GM12873 (cell line): ENCODE measurements around the gene CPN2.
A peak's percentile ranks its signal among the peaks of the same experiment; 100 is the strongest.

ENCODE experiments used
- CTCF ChIP-seq: IDR thresholded peaks from 2 replicates; pipeline ENCODE4 v1.5.1; 2012; ENCODE audit warnings: low read depth, mild to moderate bottlenecking, moderate library complexity, low read length, control low read depth; ENCODE audit not compliant: insufficient read depth; ENCODE audit errors: missing control alignments

CPN2 gene

GRCh38 chr3:194336601-194337355 lies 14.3 kb downstream of the CPN2 start:
- no peak for TF ChIP-seq CTCF

GRCh38 chr3:194333981-194334320 lies 17.2 kb downstream of the CPN2 start:
- TF ChIP-seq CTCF: no peak

- TF ChIP-seq CTCF: peak; percentile 95
Observed at GRCh38 chr3:194333212-194333980, 17.7 kb downstream of the CPN2 start.

- no peak for TF ChIP-seq CTCF
Observed at GRCh38 chr3:194332858-194333211, 18.3 kb downstream of the CPN2 start.

GRCh38 chr3:194330579-194330978 lies 20.5 kb downstream of the CPN2 start:
- TF ChIP-seq CTCF: no peak

GRCh38 chr3:194330160-194330559 lies 21.0 kb downstream of the CPN2 start:
- TF ChIP-seq CTCF: no peak

- TF ChIP-seq CTCF: no peak
Observed at GRCh38 chr3:194329583-194329965, 21.6 kb downstream of the CPN2 start.
